HG02571 (cell line): Measurements from ENCODE around the gene CBFA2T3.

Source experiments
- ATAC-seq: cut with Tn5 transposase; IDR thresholded peaks from one replicate; pipeline ENCODE4 v1.9.1; 2021; ENCODE audit warnings: mild to moderate bottlenecking, moderate library complexity; ENCODE audit not compliant: unreplicated experiment

Gene CBFA2T3

DNA sequence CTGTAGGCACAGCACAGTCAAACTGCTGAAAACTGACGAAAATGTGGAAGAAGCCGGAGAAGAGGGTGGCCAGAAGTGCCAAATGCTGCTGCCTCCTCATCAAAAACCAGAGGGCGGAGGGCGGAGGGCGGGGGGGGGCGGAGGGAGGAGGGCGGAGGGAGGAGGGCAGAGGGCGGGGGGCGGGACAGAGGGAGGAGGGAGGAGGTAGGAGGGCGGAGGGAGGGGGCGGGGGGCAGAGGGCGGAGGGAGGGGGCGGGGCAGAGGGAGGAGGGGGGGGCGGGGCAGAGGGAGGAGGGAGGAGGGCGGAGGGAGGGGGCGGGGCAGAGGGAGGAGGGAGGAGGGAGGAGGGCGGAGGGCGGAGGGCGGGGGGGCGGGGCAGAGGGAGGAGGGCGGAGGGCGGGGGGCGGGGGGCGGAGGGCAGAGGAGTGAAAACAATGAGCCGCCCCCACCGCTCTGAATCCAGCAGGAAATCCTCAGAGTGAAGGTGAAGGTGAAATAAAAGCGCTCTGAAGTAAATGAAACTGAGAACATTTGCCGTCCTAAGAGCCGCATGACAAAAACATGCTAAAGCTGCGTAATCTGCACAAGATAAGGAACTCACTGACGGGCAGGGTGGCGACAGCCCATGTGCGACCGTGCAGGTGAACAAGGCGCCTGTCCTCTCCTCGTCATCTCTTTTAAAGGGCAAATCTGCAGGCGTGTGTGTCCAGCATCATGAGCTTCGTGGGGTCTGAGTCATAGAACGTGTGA is 22.6 kb upstream of the CBFA2T3 start:
- no peak for ATAC-seq

DNA sequence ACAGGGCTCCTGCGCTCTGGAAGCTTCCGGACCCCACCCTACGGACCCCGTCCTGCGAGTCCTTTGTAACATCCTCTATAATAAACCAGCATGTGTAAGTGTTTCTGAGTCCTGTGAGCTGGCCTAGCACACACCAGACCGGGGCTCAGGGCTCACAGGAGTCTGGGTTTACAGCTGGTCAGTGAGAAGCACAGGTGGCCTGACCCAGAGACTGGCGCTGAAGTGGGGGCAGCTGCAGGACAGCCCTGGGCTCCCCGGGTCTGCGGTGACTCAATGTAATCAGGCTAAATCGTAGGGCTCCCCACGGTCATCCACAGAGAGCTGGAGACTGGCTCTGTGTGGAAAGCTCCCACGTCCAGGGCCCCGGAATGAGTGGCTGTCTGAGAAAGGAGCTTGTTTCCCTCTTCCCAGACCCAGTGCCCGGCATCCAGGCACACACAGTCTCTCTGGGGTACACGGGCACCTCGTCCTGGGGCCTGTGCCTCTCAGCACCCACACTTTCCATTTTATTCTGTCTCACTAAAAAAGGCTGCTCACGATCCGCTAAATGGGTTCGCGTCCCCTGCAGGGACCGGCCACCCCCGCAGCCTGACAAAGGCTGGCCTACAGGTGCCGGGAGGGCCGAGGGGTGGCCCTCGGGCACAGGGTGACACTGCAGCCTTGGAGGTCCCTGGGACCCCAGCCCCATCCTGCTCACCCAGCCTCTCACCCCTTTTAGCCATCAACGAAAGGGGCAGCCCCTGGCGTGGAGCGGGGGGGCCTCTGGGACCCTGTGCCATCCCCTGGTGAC is 18.9 kb upstream of the CBFA2T3 start:
- no peak for ATAC-seq

DNA sequence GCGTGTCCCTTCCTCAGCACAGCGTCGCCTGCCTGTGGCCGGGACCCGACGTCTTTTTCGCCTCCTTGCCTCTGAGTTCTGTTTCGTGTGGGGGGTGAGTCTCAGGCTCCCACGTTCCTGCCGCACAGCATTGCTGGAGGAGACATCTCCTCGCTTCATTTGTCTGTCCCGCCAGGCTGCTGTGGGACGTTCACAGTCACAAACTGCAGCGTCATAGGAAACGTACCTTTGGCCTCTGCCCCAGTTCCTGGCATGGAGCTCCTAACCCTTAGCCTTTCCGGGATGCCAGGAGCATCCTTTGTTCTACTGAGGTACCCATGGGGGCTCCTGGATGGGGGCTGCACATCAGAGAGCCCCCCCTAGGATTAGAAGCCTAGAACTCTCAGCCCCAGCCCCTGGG is 18.2 kb upstream of the CBFA2T3 start:
- no peak for ATAC-seq

DNA sequence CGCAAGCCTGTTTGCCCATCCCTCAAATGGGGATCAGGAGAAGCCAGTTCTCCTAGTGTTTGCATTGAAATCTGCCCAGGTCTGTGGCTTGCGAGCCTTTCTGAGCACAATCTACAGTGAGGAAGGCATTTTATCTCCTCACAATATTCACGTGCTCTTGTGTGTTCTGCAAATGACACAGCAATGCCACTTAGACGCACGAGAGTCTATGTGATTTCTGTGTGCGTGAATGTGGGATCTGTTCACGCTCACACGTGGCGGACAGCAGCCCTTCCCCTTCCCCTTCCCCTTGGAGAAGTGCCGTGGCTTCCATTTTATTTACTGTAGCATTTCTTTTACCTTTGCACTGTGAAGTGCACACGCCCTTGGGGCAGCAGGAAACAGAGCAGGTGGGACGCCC is 17.7 kb upstream of the CBFA2T3 start:
- ATAC-seq, result no peak

DNA sequence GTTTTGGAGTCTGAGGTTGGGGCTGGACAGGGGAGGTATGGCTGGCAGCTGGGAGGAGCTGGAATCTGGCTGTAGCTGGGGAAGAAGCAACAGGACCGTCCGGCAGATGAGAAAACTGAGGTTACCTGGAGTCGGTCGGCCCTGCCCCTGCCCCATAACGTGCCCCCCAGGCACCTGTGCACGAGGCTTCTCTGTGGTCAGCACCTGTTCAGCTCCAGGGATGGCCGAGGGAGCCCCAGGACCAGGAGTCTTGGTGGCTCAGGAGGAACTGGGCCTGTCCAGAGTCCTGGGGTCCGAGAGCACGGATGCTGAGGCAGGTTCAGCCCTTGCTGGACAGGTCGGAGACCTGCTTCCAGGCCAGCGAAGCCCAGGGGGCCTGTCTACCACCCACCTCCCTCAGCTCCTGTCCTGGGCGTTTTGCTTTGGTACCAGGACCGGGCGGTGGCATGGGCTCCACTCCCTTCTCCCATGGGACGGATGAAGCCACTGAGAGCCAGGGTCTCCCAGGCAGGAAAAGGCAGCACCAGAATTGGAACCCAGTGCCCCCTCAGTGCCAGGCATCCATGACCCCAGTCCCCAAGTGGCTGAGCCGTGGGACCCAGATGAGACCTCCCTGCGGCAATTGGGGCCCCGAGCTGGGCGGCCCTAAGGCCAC is 17.1 kb upstream of the CBFA2T3 start:
- ATAC-seq, result no peak

DNA sequence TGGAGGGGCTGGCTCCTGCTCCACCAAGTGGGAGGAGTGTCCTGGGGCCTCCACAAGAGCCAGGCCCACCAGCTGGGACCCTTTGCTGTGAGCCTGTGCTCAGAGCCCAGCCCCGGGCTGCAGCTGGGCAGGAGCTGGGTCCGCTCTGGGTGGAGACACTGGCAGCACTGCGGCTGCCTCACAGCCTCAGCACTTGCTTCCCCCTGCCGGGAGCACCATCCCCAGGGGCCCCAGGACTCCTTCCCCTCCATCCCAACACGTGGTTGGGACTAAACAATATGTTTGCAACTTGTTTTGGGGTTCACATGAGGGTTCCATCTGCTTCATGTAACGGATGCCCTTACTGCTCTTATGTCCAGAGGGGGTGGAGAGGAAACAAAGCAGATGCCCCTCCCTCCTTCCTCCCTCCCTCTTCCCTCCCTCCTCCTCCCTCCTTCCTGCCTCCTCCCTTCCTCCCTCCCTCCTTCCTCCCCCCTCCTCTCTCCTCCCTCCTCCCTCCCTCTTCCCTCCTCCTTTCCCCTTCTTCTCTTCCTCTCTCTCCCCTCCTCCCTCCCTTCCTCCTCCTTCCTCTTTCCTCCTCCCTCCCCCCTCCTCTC is 16.3 kb upstream of the CBFA2T3 start:
- ATAC-seq, result no peak

DNA sequence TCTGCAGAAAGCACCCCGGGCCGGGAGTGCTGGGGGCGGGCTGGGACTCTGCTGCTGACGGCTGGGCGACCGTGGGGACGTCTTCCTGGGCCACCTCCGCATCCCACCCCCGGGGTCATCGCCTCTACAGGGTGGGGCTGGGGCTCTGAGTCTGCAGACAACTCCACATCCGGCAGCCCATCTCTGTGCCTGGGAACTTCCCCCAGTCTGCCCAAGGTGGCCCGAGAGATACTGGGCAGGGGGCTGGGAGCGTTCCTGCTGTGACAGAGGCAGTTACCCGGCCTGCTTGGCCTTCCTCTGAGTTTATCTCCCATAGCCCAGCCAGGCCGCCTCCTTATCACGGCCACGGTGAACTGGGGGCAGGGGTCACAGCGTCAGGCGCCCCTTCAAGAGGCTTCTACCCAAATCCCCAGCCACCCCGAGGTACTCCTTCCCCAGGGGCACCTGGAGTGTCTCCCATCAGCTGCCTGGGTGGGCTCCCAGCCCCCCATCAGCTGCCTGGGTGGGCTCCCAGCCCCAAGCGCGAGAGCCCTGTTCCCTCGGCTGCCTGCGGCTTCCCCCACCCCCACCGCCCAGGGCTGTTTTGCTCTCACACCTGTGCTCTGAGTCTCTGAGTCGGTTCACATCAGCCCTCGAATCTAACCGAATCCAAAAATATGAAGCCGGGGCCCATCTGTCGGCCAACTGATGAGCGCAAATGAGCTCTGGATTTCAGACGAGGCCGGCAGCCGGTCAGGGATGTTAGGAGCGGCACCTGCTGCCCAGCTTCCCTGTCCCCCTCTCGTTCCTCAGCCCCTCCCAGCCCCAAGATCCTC is 15.6 kb upstream of the CBFA2T3 start:
- no peak for ATAC-seq

DNA sequence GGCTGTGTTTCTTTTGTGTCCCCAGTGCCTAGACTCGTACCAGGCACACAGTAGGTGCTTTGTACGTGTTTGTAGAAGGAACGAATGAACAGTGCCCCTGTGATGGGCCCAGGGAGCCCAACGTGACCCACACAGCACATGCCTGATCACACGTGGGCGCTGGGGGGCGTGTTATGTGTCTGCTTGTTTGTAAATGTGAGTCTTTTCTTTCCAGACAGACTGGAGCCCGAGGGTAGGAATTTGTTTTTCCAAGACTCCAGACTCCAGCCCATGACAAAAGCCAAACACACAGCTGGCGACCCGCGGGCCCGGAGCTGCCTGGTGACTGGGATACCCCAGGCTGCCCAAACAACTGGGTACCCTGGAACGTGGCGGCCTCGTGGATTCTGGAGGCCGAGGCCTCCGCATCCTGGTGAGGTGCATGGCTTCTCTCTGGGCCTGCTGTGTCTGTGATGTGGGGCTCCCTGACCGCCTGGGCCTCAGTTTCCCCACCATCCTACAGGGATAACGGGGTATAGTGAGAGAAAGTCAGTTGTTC is 14.9 kb upstream of the CBFA2T3 start:
- ATAC-seq, result no peak

DNA sequence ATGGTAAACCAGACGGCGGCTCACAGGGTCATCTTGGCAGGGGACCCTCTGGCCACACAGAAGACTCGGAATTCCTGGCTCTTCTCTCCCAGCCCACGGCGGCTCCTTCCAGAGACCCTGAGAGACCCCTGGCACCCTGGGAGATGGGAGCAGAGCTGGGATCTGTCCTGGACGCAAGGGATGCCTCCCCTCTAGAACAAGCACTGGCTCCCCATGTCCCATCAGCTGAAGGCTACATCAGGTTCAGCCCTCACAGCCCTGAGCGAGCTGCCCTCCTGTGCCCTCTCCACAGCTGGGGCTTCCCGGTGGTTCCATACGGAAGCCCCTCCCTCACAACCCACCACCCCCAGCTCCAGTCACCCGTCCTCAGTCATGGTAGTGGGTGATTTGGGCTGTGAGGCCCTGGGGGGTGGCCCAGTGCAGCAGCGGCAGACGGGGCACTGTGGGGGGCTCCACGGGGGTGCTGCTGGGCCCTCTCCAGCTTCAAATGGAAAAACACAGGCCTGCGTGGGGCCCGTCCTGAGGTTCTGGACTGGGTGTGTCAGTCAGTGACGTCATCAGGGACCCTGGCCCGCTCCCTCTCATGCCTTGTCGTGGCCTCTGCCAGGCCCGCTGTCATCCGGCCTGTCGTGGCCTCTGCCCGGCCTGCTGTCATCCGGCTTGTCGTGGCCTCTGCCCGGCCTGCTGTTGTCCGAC is 13.0 kb upstream of the CBFA2T3 start:
- no peak for ATAC-seq

DNA sequence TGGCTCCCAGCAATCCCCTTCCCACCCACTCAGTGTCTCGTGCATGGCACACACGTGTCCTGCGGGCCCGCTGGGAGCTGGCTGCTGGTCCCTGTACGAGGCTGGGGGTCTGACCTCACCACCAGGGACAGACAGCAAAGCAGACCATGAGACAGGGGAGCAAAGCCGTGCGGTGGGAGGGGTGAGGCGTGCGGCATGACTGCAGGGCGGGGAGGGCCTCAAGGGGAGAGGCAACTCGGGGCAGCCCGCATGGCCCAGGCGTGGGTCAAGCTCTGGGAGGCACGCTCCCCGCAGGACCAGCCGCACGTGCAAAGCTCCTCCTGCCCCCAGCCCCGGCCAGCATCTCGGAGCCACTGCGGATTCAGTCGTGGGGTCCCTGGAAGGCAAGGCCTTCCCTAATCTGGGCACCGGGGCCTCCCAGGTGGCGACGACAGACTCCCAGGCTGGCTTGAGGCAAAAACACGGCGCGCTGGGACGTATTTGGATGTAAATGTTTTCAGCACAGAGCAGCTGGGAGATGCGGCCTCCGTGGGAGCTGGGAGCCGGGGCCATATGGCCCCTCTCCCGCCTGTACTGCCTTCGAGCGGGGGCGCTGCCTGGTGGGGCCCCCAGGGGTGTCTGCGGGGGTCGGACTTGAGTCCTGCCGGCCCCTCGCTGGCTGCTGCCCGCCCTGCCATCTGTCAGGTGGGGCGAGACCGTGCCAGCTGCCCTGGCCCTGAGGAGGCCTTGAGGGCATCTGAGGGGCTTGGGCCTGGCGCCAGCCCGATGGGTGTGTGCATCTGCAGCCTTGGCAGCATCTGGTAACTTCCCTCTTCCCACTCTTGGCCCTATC is 12.2 kb upstream of the CBFA2T3 start:
- ATAC-seq, result no peak

DNA sequence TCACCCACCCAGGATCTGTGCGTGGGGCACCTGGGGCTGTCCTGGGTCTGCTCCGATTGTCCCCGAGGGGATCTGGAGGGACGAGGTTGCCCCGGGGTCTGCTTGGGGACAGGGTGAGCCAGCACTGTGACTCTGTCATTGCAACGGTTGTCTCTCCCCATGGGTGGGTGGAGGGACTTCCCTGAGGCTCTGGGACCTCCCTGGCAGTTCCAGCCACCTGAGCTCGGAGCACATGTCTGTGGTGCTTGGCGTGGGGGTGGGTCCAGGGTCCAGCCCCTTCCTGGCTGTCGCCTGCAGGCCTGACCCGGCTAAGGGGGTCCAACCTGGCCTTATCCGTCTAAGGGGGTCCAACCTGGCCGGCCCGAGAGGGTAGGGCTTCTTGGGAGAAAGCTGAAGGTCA is 8.5 kb upstream of the CBFA2T3 start:
- ATAC-seq, result no peak

DNA sequence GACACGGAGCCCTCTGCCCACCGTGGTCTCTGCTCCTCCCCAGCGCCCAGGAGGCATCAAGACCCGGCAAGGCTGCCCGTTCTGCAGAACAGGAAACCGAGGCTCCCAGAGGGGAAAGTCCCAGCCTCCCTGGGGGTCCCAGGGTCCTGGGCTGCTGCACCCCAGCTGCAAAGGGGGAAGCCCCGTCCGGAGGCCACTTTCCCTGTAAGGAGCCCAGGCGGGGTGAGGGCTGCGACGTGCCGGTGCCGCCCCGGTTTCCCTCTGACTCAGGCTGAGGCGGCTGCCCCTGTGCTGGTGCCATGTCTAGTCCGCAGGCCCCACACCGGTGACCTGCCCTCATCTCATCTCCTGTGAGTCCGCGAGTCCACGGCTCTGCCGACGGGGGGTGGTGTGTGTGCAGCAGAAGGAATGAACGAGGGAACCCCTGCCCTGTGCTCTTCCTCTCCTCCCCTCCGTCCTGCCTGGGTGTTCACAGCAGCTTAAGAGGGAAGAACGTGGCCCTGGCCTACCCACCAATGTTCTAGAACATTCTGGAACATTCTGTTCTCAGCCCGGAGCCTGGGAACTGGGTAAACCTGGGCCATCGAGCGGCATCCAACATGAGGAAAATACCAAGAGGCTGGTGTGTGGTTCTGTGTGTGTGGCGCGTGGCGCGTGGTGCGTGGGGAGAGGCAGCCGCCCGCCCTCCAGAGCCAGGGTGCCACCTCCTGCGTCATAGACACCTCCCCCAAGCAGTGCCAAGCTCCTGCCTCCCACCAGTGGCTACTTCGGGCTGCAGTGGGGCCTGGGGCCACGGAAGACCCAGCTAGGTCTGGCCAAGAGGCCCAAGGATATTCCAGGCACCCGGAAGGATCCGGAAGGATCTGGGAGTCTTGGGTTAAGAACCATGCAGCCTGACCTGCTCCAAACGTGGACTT is 7.0 kb upstream of the CBFA2T3 start:
- no peak for ATAC-seq

DNA sequence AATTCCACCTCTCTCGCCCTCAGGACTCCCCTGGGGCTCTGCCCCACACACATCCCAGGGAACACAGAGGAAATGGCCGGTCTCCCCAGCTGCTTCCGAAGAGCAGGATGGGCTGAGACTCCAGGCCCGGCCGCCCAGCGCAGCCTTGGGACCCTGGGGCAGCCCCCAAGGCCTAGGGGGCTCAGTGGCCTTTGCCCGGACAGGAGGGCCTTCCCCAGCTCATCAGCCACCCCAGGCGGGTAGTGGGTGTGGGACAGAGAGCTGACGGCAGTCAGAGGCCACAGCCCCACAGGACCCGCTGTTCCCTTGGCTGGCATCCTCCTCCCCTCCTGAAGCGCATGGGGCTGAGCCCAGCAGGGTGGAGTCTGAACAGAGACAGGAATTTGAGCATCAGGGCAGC is 6.2 kb upstream of the CBFA2T3 start:
- ATAC-seq, result no peak

DNA sequence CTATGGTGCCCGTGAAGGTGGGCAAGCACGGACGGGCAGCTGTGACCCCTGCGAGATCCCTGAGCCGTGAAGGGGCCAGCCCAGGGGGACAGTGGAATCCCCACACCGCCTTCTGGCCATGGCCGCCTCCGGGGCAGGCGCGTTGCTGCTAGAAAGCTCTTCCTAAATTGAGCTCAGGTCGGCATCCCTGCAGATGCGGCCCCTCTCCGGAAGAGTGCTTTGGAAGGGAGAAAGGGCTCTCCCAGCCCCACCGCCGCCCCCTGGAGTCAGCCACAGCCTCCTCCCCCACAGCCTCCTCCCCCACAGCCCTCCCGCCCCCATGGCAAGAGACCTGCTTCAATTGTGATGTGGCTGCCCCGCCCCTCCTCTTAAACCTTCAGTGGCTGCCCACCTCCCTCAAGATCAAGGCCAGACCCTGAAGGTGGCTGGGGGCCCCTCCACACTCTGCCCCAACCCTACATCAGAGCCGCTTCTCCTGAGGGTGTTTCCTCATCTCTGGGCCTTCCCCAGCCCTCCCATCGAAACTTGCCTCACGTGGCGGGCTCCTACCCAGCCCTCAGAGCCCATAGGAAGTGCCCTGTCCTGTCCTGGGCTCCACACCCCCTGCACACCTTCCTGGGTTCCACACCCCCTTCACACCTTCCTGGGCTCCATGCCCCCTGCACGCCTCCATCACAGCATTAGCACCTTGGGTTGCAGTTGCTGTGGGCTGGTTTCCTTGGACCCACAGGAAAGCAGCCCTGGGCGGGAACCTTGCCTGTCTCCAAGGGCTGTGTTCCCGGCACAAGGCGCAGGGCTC is 5.5 kb upstream of the CBFA2T3 start:
- ATAC-seq, result no peak

DNA sequence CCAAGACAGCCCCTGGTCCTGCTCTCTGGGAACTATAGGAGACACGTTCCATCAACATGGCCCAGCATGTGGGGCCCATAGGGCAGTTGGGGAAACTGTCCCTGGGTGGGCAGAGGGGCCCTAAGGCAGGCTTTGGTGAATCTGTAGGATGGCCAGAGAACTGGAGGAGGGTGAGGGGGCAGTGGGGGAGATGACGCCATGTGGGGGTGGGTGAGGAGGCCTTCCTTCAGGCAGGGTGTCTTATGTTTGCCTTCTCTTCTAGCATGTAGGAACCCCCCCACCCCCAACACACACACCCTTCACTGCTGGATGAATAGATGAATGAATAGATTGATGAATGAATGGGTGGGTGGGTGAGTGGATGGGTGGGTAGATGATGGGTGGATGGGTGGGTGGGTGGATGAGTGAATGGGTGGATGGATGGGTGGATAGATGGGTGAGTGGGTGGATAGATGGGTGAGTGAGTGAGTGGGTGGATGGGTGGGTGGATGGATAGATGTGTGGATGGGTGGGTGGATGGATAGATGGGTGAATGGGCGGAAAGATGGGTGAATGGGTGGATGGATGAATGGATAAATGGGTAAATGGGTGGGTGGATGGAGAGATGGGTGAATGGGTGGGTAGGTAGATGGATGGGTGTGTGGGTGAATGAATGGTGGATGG is 2.5 kb upstream of the CBFA2T3 start:
- no peak for ATAC-seq

DNA sequence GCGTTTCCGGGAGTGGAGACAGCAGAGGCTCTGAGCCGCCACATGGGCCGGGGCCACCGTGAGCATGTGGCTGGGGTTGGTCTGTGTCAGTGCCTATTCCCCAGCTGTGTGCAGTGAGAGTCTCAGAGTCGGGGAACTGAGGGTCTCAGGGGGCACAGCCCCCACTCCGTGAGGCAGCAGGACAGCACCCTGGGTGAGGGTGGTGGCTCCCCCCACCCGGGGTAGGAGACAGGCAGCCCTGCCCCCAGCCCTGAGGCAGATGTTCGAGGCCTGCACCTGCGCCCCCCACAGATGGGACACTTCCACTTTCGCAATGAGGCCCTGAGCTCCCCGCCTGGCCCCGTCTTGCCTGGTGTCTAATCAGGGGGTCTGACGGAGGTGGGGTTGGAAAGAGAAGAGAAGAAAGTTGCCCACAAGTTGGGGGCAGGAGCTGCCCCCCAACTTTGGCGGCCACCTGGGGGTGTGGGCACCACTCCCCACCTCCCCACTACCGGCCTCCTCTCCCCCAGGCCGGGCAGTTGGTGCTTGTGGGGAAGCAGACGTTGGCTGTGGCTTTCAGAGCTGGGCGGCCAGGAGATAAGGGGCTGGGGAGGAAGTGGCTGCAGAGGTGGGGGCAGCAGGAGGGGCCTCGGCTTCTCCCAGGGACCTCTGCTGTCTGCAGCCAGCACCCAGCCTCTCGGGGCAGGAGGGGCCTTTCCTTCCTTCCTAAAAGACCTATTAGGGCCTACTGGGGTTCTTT is 1.8 kb upstream of the CBFA2T3 start:
- peak; percentile 42 for ATAC-seq
